GM12864 (cell line): Measurements from ENCODE around the gene SDHAF3.

Experiments used
- DNase-seq: peaks from one replicate; pipeline ENCODE4 v3.0.0-alpha.2; 2011; ENCODE audit warnings: low read depth
- H3K4me3 ChIP-seq: 2 replicates; pipeline ENCODE4 v1.5.1; 2011; ENCODE audit warnings: mild to moderate bottlenecking, low read depth, low read length, control low read depth
- CTCF ChIP-seq: IDR thresholded peaks from 2 replicates; pipeline ENCODE4 v1.5.1; 2011; ENCODE audit warnings: low read depth, mild to moderate bottlenecking, moderate library complexity, low read length, control low read depth, inconsistent platforms; ENCODE audit errors: missing control alignments

SDHAF3 gene

GRCh38 chr7:97226541-97226940 is 109.0 kb downstream of the SDHAF3 start:
- DNase-seq = no peak
- no peak overlapping the region for H3K4me3 ChIP-seq
- TF ChIP-seq CTCF = no peak
